OCI-LY3 (cell line): ENCODE measurements around the gene HLA-DQA2.
A peak's percentile ranks its signal among the peaks of the same experiment; 100 is the strongest.
"Not testable (repeated sequence)": the region's sequence is repeated elsewhere in the genome, so short reads cannot be mapped to it uniquely, and the experiment has no call there.

Experiments used
- H2AFZ ChIP-seq: fragments of 200-600, 300-600 bp; shearing (Covaris generic); 2 replicates; pipeline ENCODE4 v1.6.0; 2014; ENCODE audit warnings: antibody characterized with exemption, low read depth, low read length
- H3K27ac ChIP-seq: fragments of 200-600, 300-600 bp; sonication (generic); 2 replicates; pipeline ENCODE4 v1.5.1; 2014; ENCODE audit warnings: mild to moderate bottlenecking, low read length, moderate library complexity, mixed read lengths
- H3K27me3 ChIP-seq: fragments of 200-600, 300-600 bp; sonication (generic); 2 replicates; pipeline ENCODE4 v1.6.1; 2014; ENCODE audit warnings: low read depth, low read length, mixed read lengths
- H3K36me3 ChIP-seq: fragments of 200-600, 300-600 bp; sonication (generic); replicated peaks from 2 replicates; pipeline ENCODE3; 2014; ENCODE audit warnings: low read depth, low read length, mixed read lengths
- H3K4me1 ChIP-seq: fragments of 300-600, 200-600 bp; sonication (generic); 2 replicates; pipeline ENCODE4 v1.6.1; 2014; ENCODE audit warnings: low read length, mixed read lengths
- H3K4me2 ChIP-seq: fragments of 200-600, 300-600 bp; sonication (generic); 2 replicates; pipeline ENCODE4 v1.6.1; 2014; ENCODE audit warnings: low read length, mixed read lengths
- H3K4me3 ChIP-seq: fragments of 300-600, 200-600 bp; sonication (generic); 2 replicates; pipeline ENCODE4 v1.5.1; 2014; ENCODE audit warnings: antibody characterized with exemption, mild to moderate bottlenecking, low read length, moderate library complexity
- H3K79me2 ChIP-seq: fragments of 300-600, 200-600 bp; shearing (Covaris generic); 2 replicates; pipeline ENCODE4 v1.6.1; 2014; ENCODE audit warnings: mild to moderate bottlenecking, low read length, mixed read lengths
- H3K9ac ChIP-seq: fragments of 300-600, 200-600 bp; shearing (Covaris generic); 2 replicates; pipeline ENCODE4 v1.6.0; 2014; ENCODE audit warnings: mild to moderate bottlenecking, low read length, moderate library complexity
- H3K9me3 ChIP-seq: fragments of 200-600, 300-600 bp; shearing (Covaris generic); 2 replicates; pipeline ENCODE4 v1.6.1; 2014; ENCODE audit warnings: low read length, mixed read lengths; ENCODE audit not compliant: insufficient read depth
- H4K20me1 ChIP-seq: fragments of 200-600, 300-600 bp; sonication (generic); 2 replicates; pipeline ENCODE4 v1.6.1; 2016; ENCODE audit warnings: low read length, mixed read lengths; ENCODE audit not compliant: insufficient read depth
- EZH2phosphoT487 ChIP-seq: fragments of 200-600 bp; shearing (Covaris generic); IDR thresholded peaks from 2 replicates; pipeline ENCODE4 v1.6.1; 2018; ENCODE audit warnings: antibody characterized with exemption, mixed run types, low read depth
- TF ChIP-seq, protein P1 (sequence below): fragments of 200-600, 300-600 bp; sonication (generic); IDR thresholded peaks from 2 replicates; pipeline ENCODE4 v1.5.1; 2014; ENCODE audit warnings: antibody characterized with exemption, low read length, low read depth

The HLA-DQA2 gene

DNA sequence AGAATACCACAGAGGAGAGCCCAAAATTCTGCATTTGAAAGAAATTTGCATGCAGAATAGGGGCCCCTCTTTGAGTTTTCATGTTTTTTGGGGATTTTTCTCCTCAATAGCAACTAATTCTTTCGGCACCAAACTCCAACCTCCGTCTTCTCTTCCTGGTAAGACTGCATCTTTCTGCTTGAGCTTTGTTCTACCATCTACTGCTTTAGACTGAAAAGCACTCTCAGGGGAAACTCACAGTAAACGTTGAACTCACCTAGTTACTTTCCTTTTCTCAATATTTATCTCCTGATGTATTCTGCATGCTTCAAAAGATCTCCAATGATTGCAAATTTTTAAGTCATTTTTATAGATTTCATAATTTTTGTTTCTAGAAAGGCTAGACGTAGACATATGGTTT, 37.8 kb upstream of the HLA-DQA2 start:
- Histone ChIP-seq H3K4me1 (peaks cover 19% of the 10 kb centered on the region), H3K9me3 (no peaks in the 10 kb centered on the region)

DNA sequence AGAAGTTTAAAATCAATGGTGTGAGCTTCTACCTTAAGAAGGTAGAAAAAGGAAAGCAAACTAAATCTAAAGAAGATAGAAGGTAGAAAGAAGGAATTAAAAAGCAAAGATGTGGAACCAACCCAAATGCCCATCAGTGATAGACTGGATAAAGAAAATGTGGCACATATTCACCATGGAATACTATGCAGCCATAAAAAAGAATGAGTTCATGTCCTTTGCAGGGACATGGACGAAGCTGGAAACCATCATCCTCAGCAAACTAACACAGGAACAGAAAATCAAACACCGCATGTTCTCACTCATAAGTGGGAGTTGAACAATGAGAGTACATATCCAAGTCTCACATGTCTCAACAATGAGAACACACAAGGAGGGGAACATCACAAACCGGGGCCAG, 36.0 kb upstream of the HLA-DQA2 start:
- H3K4me3 ChIP-seq, H3K36me3 ChIP-seq, H3K79me2 ChIP-seq, H3K27me3 ChIP-seq, H4K20me1 ChIP-seq, H3K27ac ChIP-seq, H3K9me3 ChIP-seq, H3K4me2 ChIP-seq, H3K9ac ChIP-seq, H2AFZ ChIP-seq: not testable (repeated sequence)
- peaks cover 13% of the 10 kb centered on the region for H3K4me1 ChIP-seq

More for the DNA sequence above, 37.8 kb upstream of the HLA-DQA2 start:
- Histone ChIP-seq H3K9ac (no peak overlapping the region), H3K27ac (no peak overlapping the region), H3K79me2 (no peaks in the 10 kb centered on the region), H2AFZ (no peak overlapping the region; the same call in 1 of the 2 replicates), H3K4me2 (peak overlapping the region; percentile 34), H3K27me3 (peaks cover 2% of the 10 kb centered on the region; the same call in 1 of the 2 replicates), H3K36me3 (no peaks in the 10 kb centered on the region), H3K4me3 (no peak overlapping the region), H4K20me1 (no peaks in the 10 kb centered on the region)
- TF ChIP-seq EZH2phosphoT487, result no peak
- TF ChIP-seq, protein P1, sequence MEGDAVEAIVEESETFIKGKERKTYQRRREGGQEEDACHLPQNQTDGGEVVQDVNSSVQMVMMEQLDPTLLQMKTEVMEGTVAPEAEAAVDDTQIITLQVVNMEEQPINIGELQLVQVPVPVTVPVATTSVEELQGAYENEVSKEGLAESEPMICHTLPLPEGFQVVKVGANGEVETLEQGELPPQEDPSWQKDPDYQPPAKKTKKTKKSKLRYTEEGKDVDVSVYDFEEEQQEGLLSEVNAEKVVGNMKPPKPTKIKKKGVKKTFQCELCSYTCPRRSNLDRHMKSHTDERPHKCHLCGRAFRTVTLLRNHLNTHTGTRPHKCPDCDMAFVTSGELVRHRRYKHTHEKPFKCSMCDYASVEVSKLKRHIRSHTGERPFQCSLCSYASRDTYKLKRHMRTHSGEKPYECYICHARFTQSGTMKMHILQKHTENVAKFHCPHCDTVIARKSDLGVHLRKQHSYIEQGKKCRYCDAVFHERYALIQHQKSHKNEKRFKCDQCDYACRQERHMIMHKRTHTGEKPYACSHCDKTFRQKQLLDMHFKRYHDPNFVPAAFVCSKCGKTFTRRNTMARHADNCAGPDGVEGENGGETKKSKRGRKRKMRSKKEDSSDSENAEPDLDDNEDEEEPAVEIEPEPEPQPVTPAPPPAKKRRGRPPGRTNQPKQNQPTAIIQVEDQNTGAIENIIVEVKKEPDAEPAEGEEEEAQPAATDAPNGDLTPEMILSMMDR, result no peak

DNA sequence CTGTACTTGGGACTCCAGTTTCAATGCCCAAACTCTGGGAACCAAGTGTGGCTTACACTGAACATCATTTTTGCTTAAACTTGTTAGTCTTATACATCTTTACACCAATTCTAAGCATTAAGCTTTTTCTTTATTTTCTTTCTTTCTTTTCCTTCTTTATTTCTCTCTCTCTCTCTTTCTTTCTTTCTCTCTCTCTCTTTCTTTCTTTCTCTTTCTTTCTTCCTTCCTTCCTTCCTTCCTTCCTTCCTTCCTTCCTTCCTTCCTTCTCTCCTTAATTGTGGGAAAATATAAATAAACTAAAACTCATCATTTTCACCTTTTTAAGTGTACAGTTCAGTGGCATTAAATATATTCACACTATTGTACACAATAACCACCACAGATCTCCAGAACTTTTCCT, 31.6 kb upstream of the HLA-DQA2 start:
- H4K20me1 ChIP-seq, result no peaks in the 10 kb centered on the region

DNA sequence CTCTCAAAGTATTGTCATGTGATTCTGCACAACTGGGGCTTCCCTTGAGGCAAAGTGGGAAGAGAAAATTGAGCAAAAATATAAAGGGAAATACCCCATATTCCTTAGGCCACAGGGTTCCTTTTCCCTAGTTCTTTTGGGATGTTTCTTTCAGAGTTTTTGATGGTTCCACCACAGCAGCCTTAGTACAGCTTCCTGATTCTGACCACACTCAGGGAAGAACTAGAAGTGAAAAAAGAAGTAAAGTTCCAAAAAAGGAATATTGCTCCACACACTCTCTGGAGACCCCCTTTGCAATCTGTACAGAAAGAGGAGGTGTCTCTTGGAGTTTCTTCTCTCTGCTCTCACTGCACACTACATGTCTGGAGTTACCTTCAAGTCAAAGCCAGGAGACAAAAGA, 27.9 kb upstream of the HLA-DQA2 start:
- Histone ChIP-seq H3K27ac (no peak overlapping the region), H2AFZ (no peak overlapping the region), H3K9me3 (no peaks in the 10 kb centered on the region), H3K4me1 (peaks cover 6% of the 10 kb centered on the region; the same call in 1 of the 2 replicates), H3K36me3 (no peaks in the 10 kb centered on the region), H3K4me2 (no peak overlapping the region), H3K79me2 (no peaks in the 10 kb centered on the region), H3K27me3 (no peaks in the 10 kb centered on the region), H4K20me1 (no peaks in the 10 kb centered on the region), H3K4me3 (no peak overlapping the region), H3K9ac (no peak overlapping the region)
- TF ChIP-seq, protein P1, result no peak
- TF ChIP-seq EZH2phosphoT487, result no peak

More for the DNA sequence above, 31.6 kb upstream of the HLA-DQA2 start:
- no peaks in the 10 kb centered on the region for H3K79me2 ChIP-seq
- no peaks in the 10 kb centered on the region for H3K27me3 ChIP-seq
- peaks cover 9% of the 10 kb centered on the region for H3K4me1 ChIP-seq
- no peak for TF ChIP-seq EZH2phosphoT487
- TF ChIP-seq, protein P1, result no peak
- H3K9ac ChIP-seq, result no peak overlapping the region
- no peak overlapping the region for H3K4me2 ChIP-seq
- H2AFZ ChIP-seq, result no peak overlapping the region
- H3K27ac ChIP-seq, result no peak overlapping the region
- no peak overlapping the region for H3K4me3 ChIP-seq
- H3K9me3 ChIP-seq, result no peaks in the 10 kb centered on the region
- H3K36me3 ChIP-seq, result no peaks in the 10 kb centered on the region

DNA sequence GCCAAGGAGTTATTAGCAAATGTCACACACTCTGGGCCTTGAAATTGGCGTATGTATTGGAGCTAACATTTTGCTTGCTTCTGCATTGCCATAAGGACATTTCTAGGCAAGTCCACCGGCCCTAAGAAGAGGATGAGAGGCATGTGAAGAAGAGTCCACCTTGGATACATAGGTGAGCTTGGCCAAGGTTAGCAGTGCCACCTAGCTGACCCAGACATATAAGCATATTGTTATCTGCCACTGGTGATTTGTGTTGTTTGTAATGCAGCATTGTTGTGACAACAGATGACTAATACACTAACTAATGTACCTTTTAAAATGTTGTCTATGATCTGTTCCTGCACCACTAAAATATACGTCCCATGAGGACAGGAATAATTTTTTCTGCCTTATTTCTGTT, 24.8 kb upstream of the HLA-DQA2 start:
- TF ChIP-seq, protein P1, result peak; percentile 25
- TF ChIP-seq EZH2phosphoT487, result no peak
- Histone ChIP-seq H4K20me1 (no peaks in the 10 kb centered on the region), H3K27me3 (no peaks in the 10 kb centered on the region), H3K27ac (no peak overlapping the region), H3K4me3 (no peak overlapping the region), H2AFZ (no peak overlapping the region), H3K4me2 (no peak overlapping the region), H3K79me2 (no peaks in the 10 kb centered on the region), H3K9ac (no peak overlapping the region), H3K36me3 (no peaks in the 10 kb centered on the region), H3K9me3 (no peaks in the 10 kb centered on the region), H3K4me1 (peaks cover 11% of the 10 kb centered on the region; the same call in 1 of the 2 replicates)
